Kidney (tissue), 14 donors: ENCODE data around the gene EEA1. TPM values are rescaled to one million over a fixed set of nuclear protein-coding genes. Genes with fewer than 3 reads are reported as not detected.

Experiments used
- DNase-seq, 5 donors: peaks; one replicate each; pipeline ENCODE4 v3.0.0-alpha.2; 2013 to 2020
- FAIRE-seq: peaks from 2 replicates; lab custom pipeline; 2012; peaks lifted over from hg19 to GRCh38; lab: Jason Lieb, UNC
- H3K27ac ChIP-seq, 2 donors: one replicate each; pipeline ENCODE4 v1.7.0; 2013; ENCODE audit warnings: low read depth in 2 of 2, low read length in 2 of 2, inconsistent platforms in 1 of 2
- H3K27me3 ChIP-seq: one replicate; pipeline ENCODE4 v1.7.1; 2013; ENCODE audit warnings: low read length, inconsistent platforms; ENCODE audit not compliant: control insufficient read depth, insufficient read depth
- H3K36me3 ChIP-seq, 3 donors: one replicate each; pipeline versions ENCODE4 v1.7.0 to v1.7.1; 2013; ENCODE audit warnings: low read length in 3 of 3, control low read depth in 1 of 3, inconsistent platforms in 1 of 3; ENCODE audit not compliant: insufficient read depth in 3 of 3, control insufficient read depth in 2 of 3
- H3K4me1 ChIP-seq, 3 donors: one replicate each; pipeline versions ENCODE4 v1.7.0 to v1.7.1; 2013; ENCODE audit warnings: low read length in 3 of 3, inconsistent platforms in 1 of 3, low read depth in 1 of 3; ENCODE audit not compliant: control insufficient read depth in 2 of 3, insufficient read depth in 2 of 3
- H3K4me3 ChIP-seq, 3 donors: one replicate each; pipeline versions ENCODE4 v1.7.0 to v1.8.1; 2013; ENCODE audit warnings: low read length in 3 of 3, control low read depth in 1 of 3, inconsistent platforms in 1 of 3
- H3K9ac ChIP-seq, 3 donors: one replicate each; pipeline versions ENCODE4 v1.7.0 to v1.7.1; 2013; ENCODE audit warnings: low read length in 3 of 3, control low read depth in 1 of 3, inconsistent platforms in 1 of 3
- H3K9me3 ChIP-seq, 3 donors: one replicate each; pipeline versions ENCODE4 v1.7.0 to v1.7.1; 2013; ENCODE audit warnings: low read length in 3 of 3, control low read depth in 1 of 3, inconsistent platforms in 1 of 3; ENCODE audit not compliant: control insufficient read depth in 2 of 3, insufficient read depth in 1 of 3
- CTCF ChIP-seq: IDR thresholded peaks from 3 replicates; pipeline ENCODE4 v1.5.1; 2012; ENCODE audit warnings: mild to moderate bottlenecking, moderate library complexity, borderline replicate concordance; ENCODE audit not compliant: insufficient read depth; ENCODE audit errors: extremely low read depth
- intact Hi-C: fragments of 100-400 bp; cut with DNase I; formaldehyde crosslinking; loops from one replicate; pipeline ENCODE4 v1.11.1; 2022
- polyA plus RNA-seq: library from polyadenylated mRNA; stranded (reverse); fragments of 350-450 nt; fragmentation: Illumina TruSeq; extraction: RNeasy Lipid Tissue Mini Kit (QIAGEN cat#74804); gene quantifications from one replicate; pipeline ENCODE4 v1.2.3, GENCODE V29; 2014; ENCODE audit warnings: low read depth, low replicate concordance; ENCODE audit not compliant: insufficient read depth
- total RNA-seq: library from RNA; stranded (reverse); fragmentation: NEBNext Ultra II Directional; extraction: Animal tissue kit (Norgen Biotek cat#: 25700); gene quantifications from one replicate; pipeline ENCODE4 v1.2.1, GENCODE V29; 2021
- donor health status: control.
- donor health status: control.
- donor health status: control.
- donor health status: control.
- donor health status: control.
- donor health status: DM: yes; HTN: yes; CAD: no.
- donor health status: Normal renal cell carcinoma (clear cell type).

The EEA1 gene
- total and polyA plus RNA-seq, 2 donors from 2014 or later, result 2.5 to 30.2 TPM

GRCh38 chr12:92786045-92786444 is 143.1 kb downstream of the EEA1 start:
- peaks cover 0 to 2% (median 0%) of the 10 kb centered on the region in 3 donors for H3K36me3 ChIP-seq
- TF ChIP-seq CTCF, result no peak
- intact Hi-C loops, result no loop called here
- no peak overlapping the region for H3K9ac ChIP-seq
- H3K27me3 ChIP-seq, result no peaks in the 10 kb centered on the region
- DNase-seq (no peak), FAIRE-seq (no peak)
- no peak overlapping the region for H3K4me3 ChIP-seq
- H3K4me1 ChIP-seq, result peaks cover 0 to 5% (median 2%) of the 10 kb centered on the region in 3 donors
- no peak overlapping the region for H3K27ac ChIP-seq
- no peaks in the 10 kb centered on the region for H3K9me3 ChIP-seq

DNA sequence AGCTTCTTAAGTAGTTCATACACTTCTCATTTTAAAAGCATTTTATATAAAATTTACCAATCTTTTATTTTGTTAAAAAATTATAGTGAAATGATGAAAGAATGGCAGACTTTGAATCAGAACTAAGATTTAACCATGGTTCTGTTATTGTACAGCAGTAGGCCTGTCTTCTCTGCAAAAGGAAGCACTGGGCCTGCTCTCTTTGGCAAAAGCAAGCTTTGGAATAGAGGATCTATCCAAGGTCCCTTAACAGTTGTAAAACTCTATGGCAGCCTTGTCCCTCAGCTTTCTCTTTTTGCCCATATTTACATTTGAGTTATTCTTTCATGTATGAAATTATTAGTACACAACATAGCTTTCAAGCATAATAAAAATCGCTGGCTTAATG is 143.5 kb downstream of the EEA1 start:
- Histone ChIP-seq H3K9me3 (no peaks in the 10 kb centered on the region), H3K9ac (no peak overlapping the region), H3K4me3 (no peak overlapping the region), H3K27me3 (no peaks in the 10 kb centered on the region), H3K27ac (no peak overlapping the region), H3K4me1 (peaks cover 0 to 5% (median 2%) of the 10 kb centered on the region in 3 donors), H3K36me3 (peaks cover 0 to 2% (median 0%) of the 10 kb centered on the region in 3 donors)
- intact Hi-C loops, result no loop called here
- no peak for FAIRE-seq
- no peak for TF ChIP-seq CTCF
- DNase-seq, result no peak

DNA sequence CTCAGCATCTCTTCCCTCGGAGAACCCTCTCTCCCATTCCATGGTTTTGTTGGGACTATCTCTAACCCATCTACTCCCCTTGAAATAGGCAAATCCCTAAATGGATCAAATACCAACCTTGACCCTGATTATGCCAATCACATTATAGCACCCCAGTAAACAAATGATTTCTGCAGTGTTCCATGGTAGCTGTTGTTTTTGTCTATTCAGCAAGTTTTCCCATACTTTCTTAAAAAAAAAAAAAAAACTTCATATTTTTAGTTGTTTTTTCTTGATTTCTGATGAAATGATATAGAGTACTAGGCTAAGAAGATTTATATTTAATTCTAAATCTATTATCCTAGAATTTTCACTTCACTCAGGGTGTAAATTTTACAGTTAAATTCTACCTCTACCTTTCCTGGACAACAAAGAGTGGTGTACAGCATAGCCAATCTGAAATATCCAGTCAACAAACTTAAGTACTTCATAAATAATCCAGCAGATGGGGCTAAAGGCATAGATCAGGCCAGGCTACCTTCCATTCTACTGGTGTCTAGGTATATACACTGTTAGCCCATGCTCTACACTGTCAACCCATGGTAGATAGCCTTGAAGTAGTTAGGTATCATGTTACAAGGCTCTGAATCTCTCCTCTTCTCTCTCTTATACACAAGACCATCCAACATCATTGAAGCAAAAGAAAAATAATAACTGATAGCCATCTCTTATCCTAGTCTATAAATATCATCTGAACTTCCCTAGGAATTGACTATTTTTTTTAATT is 144.1 kb downstream of the EEA1 start:
- FAIRE-seq (peak; percentile 86), DNase-seq (peak in 4 of 5 donors; percentile 33 to 85 (median 60))
- H3K4me1 ChIP-seq, result peaks cover 0 to 5% (median 2%) of the 10 kb centered on the region in 3 donors
- no peak overlapping the region for H3K27ac ChIP-seq
- H3K36me3 ChIP-seq, result peaks cover 0 to 2% (median 0%) of the 10 kb centered on the region in 3 donors
- no peaks in the 10 kb centered on the region for H3K9me3 ChIP-seq
- no peak overlapping the region for H3K4me3 ChIP-seq
- no peak overlapping the region for H3K9ac ChIP-seq
- intact Hi-C loops, result no loop called here
- no peaks in the 10 kb centered on the region for H3K27me3 ChIP-seq
- peak; percentile 40 for TF ChIP-seq CTCF
